Fibroblast of the aortic adventitia (primary cell): ENCODE data around the gene DNAH17. TPM values are rescaled to one million over a fixed set of nuclear protein-coding genes. Genes with fewer than 3 reads are reported as not detected.

ENCODE experiments used
- DNase-seq: peaks from one replicate; pipeline ENCODE4 v3.0.0-alpha.2; 2010; ENCODE audit warnings: low read depth
- H3K4me3 ChIP-seq: 2 replicates; pipeline ENCODE4 v1.5.1; 2011; ENCODE audit warnings: low read depth, mild to moderate bottlenecking, control low read depth, low read length, moderate library complexity
- total RNA-seq: library from RNA; depleted of rRNA; stranded (reverse); fragments of >200 nt; gene quantifications from 2 replicates; pipeline ENCODE4 v1.2.3, GENCODE V29; 2012; ENCODE audit warnings: low replicate concordance
- TF ChIP-seq, protein P1 (sequence below): IDR thresholded peaks from 2 replicates; pipeline ENCODE4 v1.5.1; 2011; ENCODE audit warnings: mild to moderate bottlenecking, low read length, control low read depth, inconsistent platforms; ENCODE audit not compliant: insufficient read depth

DNAH17 gene
- total RNA-seq, 1 donor: not detected

- no peak overlapping the region for H3K4me3 ChIP-seq
- TF ChIP-seq, protein P1, sequence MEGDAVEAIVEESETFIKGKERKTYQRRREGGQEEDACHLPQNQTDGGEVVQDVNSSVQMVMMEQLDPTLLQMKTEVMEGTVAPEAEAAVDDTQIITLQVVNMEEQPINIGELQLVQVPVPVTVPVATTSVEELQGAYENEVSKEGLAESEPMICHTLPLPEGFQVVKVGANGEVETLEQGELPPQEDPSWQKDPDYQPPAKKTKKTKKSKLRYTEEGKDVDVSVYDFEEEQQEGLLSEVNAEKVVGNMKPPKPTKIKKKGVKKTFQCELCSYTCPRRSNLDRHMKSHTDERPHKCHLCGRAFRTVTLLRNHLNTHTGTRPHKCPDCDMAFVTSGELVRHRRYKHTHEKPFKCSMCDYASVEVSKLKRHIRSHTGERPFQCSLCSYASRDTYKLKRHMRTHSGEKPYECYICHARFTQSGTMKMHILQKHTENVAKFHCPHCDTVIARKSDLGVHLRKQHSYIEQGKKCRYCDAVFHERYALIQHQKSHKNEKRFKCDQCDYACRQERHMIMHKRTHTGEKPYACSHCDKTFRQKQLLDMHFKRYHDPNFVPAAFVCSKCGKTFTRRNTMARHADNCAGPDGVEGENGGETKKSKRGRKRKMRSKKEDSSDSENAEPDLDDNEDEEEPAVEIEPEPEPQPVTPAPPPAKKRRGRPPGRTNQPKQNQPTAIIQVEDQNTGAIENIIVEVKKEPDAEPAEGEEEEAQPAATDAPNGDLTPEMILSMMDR: no peak
- DNase-seq: no peak
Observed at GRCh38 chr17:78541488-78542206, 35.5 kb downstream of the DNAH17 start.

- no peak for DNase-seq
- TF ChIP-seq, protein P1: no peak
- H3K4me3 ChIP-seq: no peak overlapping the region
Observed at GRCh38 chr17:78539781-78540180, 37.4 kb downstream of the DNAH17 start.

GRCh38 chr17:78538033-78538776, 39.0 kb downstream of the DNAH17 start:
- H3K4me3 ChIP-seq: no peak overlapping the region
- TF ChIP-seq, protein P1: no peak
- DNase-seq: no peak

- no peak overlapping the region for H3K4me3 ChIP-seq
- no peak for DNase-seq
- TF ChIP-seq, protein P1: no peak
Observed at GRCh38 chr17:78537217-78537860, 39.9 kb downstream of the DNAH17 start.

DNA sequence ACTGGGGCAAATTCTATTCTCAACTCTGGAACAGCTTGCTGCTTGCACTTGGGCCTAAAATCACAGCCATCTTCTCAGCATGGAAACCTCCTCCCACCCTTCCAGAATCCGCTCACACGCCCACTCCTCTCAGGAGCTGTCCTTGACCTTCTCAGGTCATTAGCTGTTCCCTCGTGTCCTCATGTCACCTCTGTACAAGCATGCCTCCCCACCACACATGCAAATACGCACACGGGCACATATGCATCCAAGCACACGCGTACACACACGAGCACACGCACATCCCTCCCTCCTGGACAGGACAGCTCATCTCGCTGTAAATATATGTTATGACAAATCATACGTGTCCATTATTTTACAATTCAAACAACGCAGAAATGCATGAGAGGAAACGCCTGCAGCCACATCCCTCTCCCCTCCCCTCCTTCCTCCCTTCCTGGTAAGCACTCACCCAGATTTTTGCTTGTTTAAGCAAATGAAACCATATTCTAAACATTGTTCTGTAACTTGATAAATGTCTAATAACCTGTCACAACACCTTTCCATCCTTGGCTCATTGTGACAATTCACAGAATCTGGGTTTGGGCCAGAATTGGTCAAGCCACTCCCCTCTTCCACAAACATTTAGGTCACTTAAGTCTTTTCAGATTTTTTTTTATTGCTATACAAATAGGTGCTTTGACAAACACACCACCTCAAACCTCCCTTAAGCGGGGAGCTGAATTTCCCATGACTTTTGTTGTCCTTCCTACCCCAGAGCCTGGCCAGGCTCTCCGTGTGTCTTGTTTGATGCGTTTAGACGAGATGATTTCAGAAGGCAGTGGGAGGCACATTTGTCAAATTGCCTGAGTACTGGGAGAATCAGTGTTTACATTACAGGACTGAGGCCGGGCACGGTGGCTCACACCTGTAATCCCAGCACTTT, 41.7 kb downstream of the DNAH17 start:
- TF ChIP-seq, protein P1: no peak
- no peak overlapping the region for H3K4me3 ChIP-seq
- DNase-seq: no peak
